NCI-H1092 treated with DMSO at 0.1 percent for 48 hours (cell line): ENCODE data around the gene POLR3B.
"Not testable (repeated sequence)": the region's sequence is repeated elsewhere in the genome, so short reads cannot be mapped to it uniquely, and the experiment has no call there.

Source experiments
- DNase-seq: peaks from one replicate; lab custom pipeline; 2025; lab: John Stamatoyannopoulos, UW

Gene POLR3B

GRCh38 chr12:106342397-106343213 is 14.9 kb upstream of the POLR3B start:
- DNase-seq = no peak

GRCh38 chr12:106343214-106343528 is 14.4 kb upstream of the POLR3B start:
- no peak for DNase-seq

GRCh38 chr12:106344131-106344530 is 13.4 kb upstream of the POLR3B start:
- no peak for DNase-seq

DNA sequence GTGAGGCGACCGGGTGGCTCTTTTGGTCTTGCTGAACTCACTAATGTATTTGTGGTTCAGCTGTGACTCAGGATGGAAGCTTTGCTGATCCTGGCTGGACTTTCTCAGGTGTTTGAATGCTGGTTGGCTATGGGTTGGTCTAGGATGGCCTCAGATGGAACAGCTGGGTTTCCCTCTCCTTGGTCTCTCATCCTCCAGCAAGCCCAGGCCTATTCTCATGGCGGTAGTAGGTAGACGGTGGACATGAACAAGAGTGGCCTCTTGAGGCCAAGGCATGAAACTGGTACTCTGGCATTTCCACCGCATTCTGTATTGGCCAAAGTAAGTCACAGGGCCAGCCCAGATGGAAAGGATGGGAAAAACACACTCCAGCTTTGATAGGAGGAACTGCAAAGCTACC is 11.8 kb upstream of the POLR3B start:
- DNase-seq = peak; percentile 6

GRCh38 chr12:106348411-106348810 is 9.1 kb upstream of the POLR3B start:
- no peak for DNase-seq

GRCh38 chr12:106353175-106353574 is 4.4 kb upstream of the POLR3B start:
- no peak for DNase-seq

DNA sequence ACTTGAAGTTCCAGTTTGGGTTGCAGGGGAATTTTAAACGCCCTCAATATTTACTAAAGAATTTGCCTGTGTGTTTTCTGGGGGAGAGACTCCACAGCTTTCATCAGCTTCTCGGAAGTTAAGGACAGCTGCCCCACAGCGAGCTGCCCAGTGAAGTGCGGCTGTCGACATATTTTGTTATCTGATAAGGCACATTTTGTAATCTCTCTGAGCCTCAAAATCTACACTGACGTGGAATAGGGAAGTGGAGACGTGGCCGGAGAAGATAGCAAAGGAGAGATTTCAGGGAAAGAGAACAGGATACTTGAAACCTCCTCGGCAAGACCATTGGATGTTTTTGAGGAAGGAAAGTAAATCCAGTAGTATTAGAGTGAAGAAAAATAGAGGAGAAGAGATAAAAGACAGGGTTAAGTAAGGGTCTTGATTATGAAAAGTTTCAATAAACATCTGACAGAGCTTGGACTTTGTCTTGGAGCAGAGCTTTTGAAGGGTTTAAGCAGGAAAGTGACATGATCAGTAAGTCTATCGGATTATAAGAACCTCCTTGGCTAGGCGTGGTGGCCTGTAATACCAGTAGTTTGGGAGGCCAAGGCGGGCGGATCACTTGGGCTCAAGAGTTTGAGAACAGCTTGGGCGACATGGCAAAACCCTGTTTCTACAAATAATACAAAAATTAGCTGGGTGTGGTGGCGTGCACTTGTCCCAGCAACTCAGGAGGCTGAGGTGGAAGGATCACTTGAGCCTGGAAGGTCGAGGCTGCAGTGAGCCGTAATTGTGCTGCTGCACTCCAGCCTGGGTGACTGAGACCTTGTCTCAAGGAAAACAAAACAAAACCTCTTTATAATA is 1.1 kb downstream of the POLR3B start:
- DNase-seq = peak; percentile 43

DNA sequence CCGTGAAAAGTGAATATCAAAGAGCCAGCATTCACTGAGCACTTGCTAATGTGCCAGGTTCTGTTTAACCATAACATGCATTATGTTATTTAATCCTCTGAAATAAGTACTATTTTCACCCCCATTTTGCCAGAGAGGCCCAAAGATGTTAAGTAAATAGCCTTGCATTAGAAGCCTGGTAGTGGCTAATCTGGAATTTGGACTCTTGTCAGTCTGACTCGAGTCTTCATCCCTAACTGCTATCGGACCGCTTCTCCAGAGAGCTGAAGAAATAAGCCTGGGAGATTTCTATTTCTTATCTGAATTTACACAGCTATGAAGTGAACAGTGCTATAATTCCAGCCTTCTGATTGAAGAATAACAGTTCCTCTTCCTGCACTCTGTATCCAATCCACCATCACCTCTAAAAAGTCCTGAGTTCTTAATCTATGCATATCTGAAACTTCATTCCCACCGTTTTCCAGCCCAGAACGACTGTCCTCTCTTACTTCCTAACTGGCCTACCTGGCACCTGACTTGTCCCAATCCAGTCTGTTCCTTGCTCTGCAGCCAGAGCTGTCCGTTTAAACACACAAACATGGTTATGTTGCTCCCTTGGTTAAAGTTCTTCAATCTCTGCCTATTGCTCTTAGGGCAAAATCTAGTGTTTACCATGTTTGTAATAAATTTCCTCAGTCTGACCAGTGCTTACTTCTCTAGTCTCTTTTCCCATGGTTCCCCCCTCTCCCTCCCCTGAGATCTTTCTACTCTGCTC is 2.3 kb downstream of the POLR3B start:
- no peak for DNase-seq

GRCh38 chr12:106360400-106360994 is 2.9 kb downstream of the POLR3B start:
- no peak for DNase-seq

- DNase-seq = no peak
These were observed 5.4 kb downstream of the POLR3B start for GRCh38 chr12:106362971-106363370.

- DNase-seq = no peak
These were observed 6.7 kb downstream of the POLR3B start for GRCh38 chr12:106364261-106364660.

- no peak for DNase-seq
These were observed 12.2 kb downstream of the POLR3B start for GRCh38 chr12:106369624-106370346.

GRCh38 chr12:106378788-106379187 is 21.2 kb downstream of the POLR3B start:
- DNase-seq = no peak

GRCh38 chr12:106380954-106381353 is 23.4 kb downstream of the POLR3B start:
- DNase-seq = no peak

DNA sequence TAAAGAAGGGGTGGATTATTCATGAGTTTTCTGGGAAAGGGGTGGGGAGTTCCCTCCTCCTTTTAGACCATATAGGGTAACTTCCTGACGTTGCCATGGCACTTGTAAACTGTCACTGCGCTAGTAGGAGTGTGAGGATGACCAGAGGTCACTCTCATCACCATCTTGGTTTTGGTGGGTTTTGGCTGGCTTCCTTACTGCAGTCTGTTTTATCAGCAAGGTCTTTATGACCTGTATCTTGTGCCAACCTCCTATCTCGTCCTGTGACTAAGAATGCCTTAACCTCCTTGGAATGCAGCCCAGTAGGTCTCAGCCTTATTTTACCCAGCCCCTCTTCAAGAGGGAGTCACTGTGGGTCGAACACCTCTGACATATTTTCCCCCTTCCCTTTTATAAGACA is 24.3 kb downstream of the POLR3B start:
- DNase-seq = not testable (repeated sequence)

DNA sequence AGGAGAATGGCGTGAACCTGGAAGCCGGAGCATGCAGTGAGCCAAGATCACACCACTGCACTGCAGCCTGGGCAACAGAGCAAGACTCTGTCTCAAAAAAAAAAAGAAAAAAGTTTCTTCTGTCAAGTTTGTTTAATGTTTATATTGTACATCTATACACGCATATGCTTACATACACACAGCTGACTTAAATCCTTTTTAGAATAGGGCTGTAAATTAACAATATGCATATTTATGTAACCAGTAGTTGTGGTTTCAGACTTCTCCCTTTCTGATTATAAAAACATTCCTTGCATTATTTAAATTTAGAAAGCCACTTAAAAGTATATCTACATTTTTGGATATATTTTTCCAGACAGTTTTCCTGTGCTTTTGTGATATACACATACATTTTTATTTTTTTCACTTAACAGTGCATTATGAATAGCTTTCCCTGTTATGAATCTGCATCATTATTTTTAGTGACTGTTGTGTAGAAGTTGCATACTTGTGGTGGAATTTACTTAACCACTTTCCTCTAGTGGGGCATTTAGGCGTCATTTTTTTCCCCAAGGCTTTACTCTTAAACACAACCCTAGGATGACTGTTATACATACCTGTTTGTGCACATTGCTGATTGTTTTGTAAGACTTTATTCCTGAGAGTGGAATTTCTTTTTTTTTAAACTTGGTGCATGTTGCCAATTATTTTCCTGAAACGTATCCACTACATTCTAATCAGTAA is 29.4 kb downstream of the POLR3B start:
- no peak for DNase-seq

GRCh38 chr12:106387848-106388377 is 30.4 kb downstream of the POLR3B start:
- no peak for DNase-seq

GRCh38 chr12:106389151-106389550 is 31.6 kb downstream of the POLR3B start:
- no peak for DNase-seq

DNA sequence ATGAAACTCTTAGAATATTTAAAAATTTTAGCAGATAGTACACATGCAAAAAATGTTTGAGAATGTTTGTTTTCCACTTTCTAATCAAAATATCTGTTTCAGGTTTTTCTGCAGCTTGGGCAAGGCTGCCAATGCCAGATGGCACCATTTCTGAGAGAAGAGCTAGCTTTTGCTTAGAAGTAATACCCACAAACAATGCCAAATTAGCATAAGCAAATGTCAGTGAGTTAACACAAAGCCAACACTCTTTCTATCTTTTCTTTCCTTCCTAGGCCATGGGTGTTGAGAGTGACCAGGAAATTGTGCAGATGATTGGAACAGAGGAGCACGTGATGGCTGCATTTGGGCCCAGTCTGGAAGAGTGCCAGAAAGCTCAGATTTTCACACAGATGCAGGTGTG is 35.2 kb downstream of the POLR3B start:
- DNase-seq = no peak

DNA sequence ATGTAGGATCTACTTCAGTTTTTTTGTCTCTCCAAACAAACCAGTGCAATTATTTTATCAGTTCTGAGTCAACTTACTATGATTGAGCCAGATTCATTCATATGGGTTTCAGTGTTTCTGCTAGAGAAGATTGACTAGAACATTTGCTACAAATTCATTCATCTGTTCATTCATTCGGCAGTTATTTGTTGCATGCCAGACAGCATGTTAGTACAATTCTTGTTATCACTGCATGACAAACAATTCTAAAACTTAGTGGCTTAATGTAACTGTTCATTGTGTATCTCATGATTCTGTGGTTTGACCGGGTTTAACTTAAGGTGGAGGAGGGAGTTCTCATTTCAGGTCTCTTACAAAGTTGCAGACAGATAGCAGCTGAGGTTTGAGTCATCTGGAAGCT is 52.3 kb downstream of the POLR3B start:
- DNase-seq = no peak

GRCh38 chr12:106412563-106412962 is 55.0 kb downstream of the POLR3B start:
- no peak for DNase-seq
